HCT116 (cell line): ENCODE data around the gene GUCY2C. TPM values are rescaled to one million over a fixed set of nuclear protein-coding genes. Genes with fewer than 3 reads are reported as not detected.

Experiments used
- ATAC-seq: fragments of 200-7000 bp; cut with Tn5 transposase; 2 replicates; pipeline ENCODE4 v1.9.1; 2020; ENCODE audit warnings: mild to moderate bottlenecking, moderate library complexity
- BruUV-seq: library from RNA; stranded (reverse); fragments of 400-500 nt; replicated peaks from 2 replicates; lab custom pipeline; 2021; lab: Mats Ljungman, UMichigan
- CTCF ChIA-PET: fragments of 300-600 bp; sonication (Branson Sonifier 250); formaldehyde crosslinking; loops from one replicate; lab custom pipeline; 2021; ENCODE audit warnings: antibody characterized with exemption; lab: Charles Lee
- POLR2A ChIA-PET: fragments of 300-600, 350-600 bp; sonication (Branson Sonifier 250); formaldehyde crosslinking; loops from one replicate; lab custom pipeline; 2021; ENCODE audit warnings: antibody characterized with exemption; lab: Charles Lee
- RAD21 ChIA-PET, 2 experiments: fragments of 300-600 bp; sonication (Branson Sonifier 250); formaldehyde crosslinking; loops; one replicate each; lab custom pipeline; 2023; ENCODE audit warnings: low total read pairs in 2 of 2; ENCODE audit not compliant: uncharacterized antibody in 2 of 2, unreplicated experiment in 2 of 2, low non-redundant PET in 1 of 2; lab: Charles Lee
- DNase-seq: peaks from one replicate; pipeline ENCODE4 v3.0.0-alpha.2; 2010; ENCODE audit warnings: low read depth, low spot score
- H2AFZ ChIP-seq: fragments of 200-600 bp; shearing (Covaris generic), sonication (generic); 2 replicates; pipeline ENCODE4 v1.6.1; 2017; ENCODE audit warnings: low read depth, mixed run types, mixed read lengths, antibody characterized with exemption, low read length; ENCODE audit not compliant: poor library complexity, severe bottlenecking
- H3K27ac ChIP-seq: 2 replicates; pipeline ENCODE4 v1.5.1; 2012; ENCODE audit warnings: low read depth, low read length
- H3K27me3 ChIP-seq: fragments of 200-600 bp; sonication (generic); 2 replicates; pipeline ENCODE4 v1.6.1; 2016; ENCODE audit warnings: mixed run types, low read length, mixed read lengths; ENCODE audit not compliant: insufficient read depth
- H3K36me3 ChIP-seq, 2 experiments: fragments of 200-500 bp in 1 of 2; fragments of 200-600 bp in 1 of 2; sonication (Bioruptor generic) in 1 of 2; sonication (generic) in 1 of 2; 2 replicates each; pipeline versions ENCODE4 v1.5.1 to v1.6.1; 2014 to 2016; ENCODE audit warnings: low read length in 2 of 2, inconsistent platforms in 1 of 2, mixed read lengths in 1 of 2, mixed run types in 1 of 2; ENCODE audit not compliant: insufficient read depth in 2 of 2, control insufficient read depth in 1 of 2
- H3K4me1 ChIP-seq, 2 experiments: fragments of 200-600 bp in 1 of 2; sonication (generic) in 1 of 2; 2 replicates each; pipeline versions ENCODE4 v1.5.1 to v1.6.1; 2012 to 2017; ENCODE audit warnings: low read length in 2 of 2, inconsistent platforms in 1 of 2, mild to moderate bottlenecking in 1 of 2, mixed read lengths in 1 of 2, mixed run types in 1 of 2, moderate library complexity in 1 of 2; ENCODE audit not compliant: insufficient read depth in 2 of 2, control insufficient read depth in 1 of 2
- H3K4me2 ChIP-seq: fragments of 200-600 bp; sonication (generic); 2 replicates; pipeline ENCODE4 v1.6.1; 2017; ENCODE audit warnings: mixed run types, low read length, mixed read lengths
- H3K4me3 ChIP-seq, 2 experiments: fragments of 200-600 bp in 1 of 2; sonication (generic) in 1 of 2; replicated peaks in 1 of 2; 2 replicates each; pipeline ENCODE4 v1.5.1; 2011 to 2016; ENCODE audit warnings: low read length in 2 of 2, control low read depth in 1 of 2, low read depth in 1 of 2, mild to moderate bottlenecking in 1 of 2, mixed read lengths in 1 of 2, mixed run types in 1 of 2
- H3K79me2 ChIP-seq: fragments of 200-600 bp; sonication (generic); 2 replicates; pipeline ENCODE4 v1.6.1; 2017; ENCODE audit warnings: mild to moderate bottlenecking, mixed run types, low read length, moderate library complexity, mixed read lengths; ENCODE audit not compliant: insufficient read depth
- H3K9ac ChIP-seq: fragments of 200-600 bp; sonication (generic); 2 replicates; pipeline ENCODE4 v1.6.1; 2016; ENCODE audit warnings: low read length, mixed read lengths
- H3K9me2 ChIP-seq: fragments of 200-600 bp; sonication (generic), shearing (Covaris generic); 2 replicates; pipeline ENCODE4 v1.6.1; 2017; ENCODE audit warnings: mixed run types, mild to moderate bottlenecking, moderate library complexity; ENCODE audit not compliant: insufficient read depth
- H3K9me3 ChIP-seq, 2 experiments: fragments of 200-500 bp in 1 of 2; fragments of 200-600 bp in 1 of 2; sonication (Bioruptor generic) in 1 of 2; sonication (generic) in 1 of 2; 2 replicates each; pipeline ENCODE4 v1.6.1; 2014 to 2017; ENCODE audit warnings: low read length in 2 of 2, mixed read lengths in 2 of 2, inconsistent platforms in 1 of 2, low read depth in 1 of 2, mild to moderate bottlenecking in 1 of 2, mixed run types in 1 of 2, moderate library complexity in 1 of 2; ENCODE audit not compliant: control insufficient read depth in 1 of 2, insufficient read depth in 1 of 2
- H4K20me1 ChIP-seq: fragments of 200-600 bp; sonication (generic), shearing (Covaris generic); 2 replicates; pipeline ENCODE4 v1.6.1; 2017; ENCODE audit warnings: mixed run types, mild to moderate bottlenecking, moderate library complexity; ENCODE audit not compliant: insufficient read depth
- ATF3 ChIP-seq: IDR thresholded peaks from 2 replicates; pipeline ENCODE4 v1.6.1; 2012
- CEBPB ChIP-seq: IDR thresholded peaks from 2 replicates; pipeline ENCODE4 v1.6.1; 2012; ENCODE audit warnings: low read depth
- CTCF ChIP-seq, 3 experiments: fragments of 200-600 bp in 1 of 3; sonication (generic) in 1 of 3; IDR thresholded peaks in 2 of 3; conservative IDR thresholded peaks in 1 of 3; 2 replicates each; pipeline ENCODE4 v1.5.1; 2012 to 2017; ENCODE audit warnings: low read depth in 2 of 3, low read length in 2 of 3, antibody characterized with exemption in 1 of 3, borderline replicate concordance in 1 of 3, control low read depth in 1 of 3, mild to moderate bottlenecking in 1 of 3, mixed read lengths in 1 of 3, mixed run types in 1 of 3, moderate library complexity in 1 of 3; ENCODE audit not compliant: insufficient read depth in 1 of 3
- EZH2phosphoT487 ChIP-seq: fragments of 200-600 bp; IDR thresholded peaks from 2 replicates; pipeline ENCODE4 v1.6.1; 2018; ENCODE audit warnings: antibody characterized with exemption, borderline replicate concordance
- JUND ChIP-seq: IDR thresholded peaks from 2 replicates; pipeline ENCODE4 v1.6.1; 2012
- POLR2A ChIP-seq: IDR thresholded peaks from 2 replicates; pipeline ENCODE4 v1.7.0; 2011; ENCODE audit warnings: borderline replicate concordance; ENCODE audit not compliant: insufficient read depth, insufficient read length; ENCODE audit errors: extremely low read depth
- RAD21 ChIP-seq: IDR thresholded peaks from 2 replicates; pipeline ENCODE4 v1.6.1; 2012; ENCODE audit warnings: low read depth, mild to moderate bottlenecking
- SIN3A ChIP-seq: IDR thresholded peaks from 2 replicates; pipeline ENCODE4 v1.6.1; 2012; ENCODE audit warnings: low read depth
- SP1 ChIP-seq: IDR thresholded peaks from 2 replicates; pipeline ENCODE4 v1.6.1; 2012; ENCODE audit warnings: low read depth
- SRF ChIP-seq: IDR thresholded peaks from 2 replicates; pipeline ENCODE4 v1.6.1; 2012; ENCODE audit warnings: low read depth
- TCF7L2 ChIP-seq: IDR thresholded peaks from 2 replicates; pipeline ENCODE4 v1.7.0; 2011; ENCODE audit warnings: borderline replicate concordance, inconsistent platforms; ENCODE audit not compliant: insufficient read depth, insufficient read length; ENCODE audit errors: extremely low read depth
- ZFX ChIP-seq: fragments of 450-650 bp; IDR thresholded peaks from 2 replicates; pipeline ENCODE4 v1.6.1; 2017
- ZNF274 ChIP-seq: fragments of 200-500 bp; sonication (Bioruptor generic); IDR thresholded peaks from 2 replicates; pipeline ENCODE4 v1.6.1; 2014; ENCODE audit warnings: mild to moderate bottlenecking, low read depth, low read length, inconsistent platforms
- intact Hi-C: fragments of 100-400 bp; cut with micrococcal nuclease; formaldehyde crosslinking; loops from 2 replicates; pipeline ENCODE4 v1.10.0; 2022
- total RNA-seq: library from RNA; stranded (reverse); gene quantifications from one replicate; pipeline ENCODE4 v1.2.1, GENCODE V29; 2021; ENCODE audit not compliant: unreplicated experiment
- TF ChIP-seq, protein P1 (sequence below): IDR thresholded peaks from 2 replicates; pipeline ENCODE4 v1.6.1; 2012

Gene GUCY2C
- total RNA-seq, 1 experiment from 2014 or later, result not detected

GRCh38 chr12:14571779-14572178 lies 124.6 kb downstream of the GUCY2C start:
- POLR2A ChIA-PET, result no interaction called here
- Histone ChIP-seq H3K9ac (no peak overlapping the region), H3K27me3 (no peaks in the 10 kb centered on the region), H3K79me2 (no peaks in the 10 kb centered on the region), H3K4me1 (no peaks in the 10 kb centered on the region), H3K27ac (no peak overlapping the region), H3K9me2 (no peaks in the 10 kb centered on the region), H4K20me1 (no peaks in the 10 kb centered on the region), H2AFZ (no peak overlapping the region), H3K36me3 (no peaks in the 10 kb centered on the region), H3K4me3 (no peak overlapping the region), H3K4me2 (no peak overlapping the region), H3K9me3 (no peaks in the 10 kb centered on the region)
- no peak for DNase-seq
- intact Hi-C loops, result no loop called here
- CTCF ChIA-PET, result interaction anchor here (1.0 kb wide), 1 partner anchor 92 kb away, joined by 4 read pairs; no protein-coding TSS in a partner anchor
- TF ChIP-seq ZFX (no peak), EZH2phosphoT487 (no peak), ATF3 (no peak), JUND (no peak), POLR2A (no peak)
- no TSS peak for BruUV-seq
- no peak for ATAC-seq
- RAD21 ChIA-PET, result no interaction called here

DNA sequence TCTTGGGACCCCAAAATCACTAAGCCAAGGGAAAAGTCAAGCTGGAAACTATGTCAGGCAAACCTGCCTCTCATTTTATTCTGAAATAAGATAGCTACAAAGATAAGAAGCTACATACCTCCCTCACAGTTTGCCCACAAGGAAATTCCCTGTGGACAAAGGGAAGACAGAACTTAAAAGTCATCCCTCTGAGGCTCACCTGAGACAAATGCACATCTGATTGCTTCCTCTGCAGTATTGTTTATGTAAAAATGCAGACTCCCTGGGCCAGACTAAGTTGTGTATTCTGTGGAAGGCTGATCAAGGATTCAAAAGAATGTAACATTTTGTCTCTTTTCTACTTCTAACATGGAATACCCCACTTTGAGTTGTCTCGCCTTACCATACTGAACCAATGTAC lies 126.2 kb downstream of the GUCY2C start:
- POLR2A ChIA-PET, result no interaction called here
- no peak overlapping the region for H3K4me3 ChIP-seq
- intact Hi-C loops, result no loop called here
- H3K9ac ChIP-seq, result no peak overlapping the region
- no peaks in the 10 kb centered on the region for H3K9me3 ChIP-seq
- DNase-seq, result no peak
- no peak overlapping the region for H3K4me2 ChIP-seq
- H3K27me3 ChIP-seq, result no peaks in the 10 kb centered on the region
- no peak overlapping the region for H3K27ac ChIP-seq
- H2AFZ ChIP-seq, result no peak overlapping the region
- BruUV-seq, result no TSS peak
- RAD21 ChIA-PET, result no interaction called here
- no peaks in the 10 kb centered on the region for H3K9me2 ChIP-seq
- no peaks in the 10 kb centered on the region for H3K36me3 ChIP-seq
- no peak for ATAC-seq
- H3K4me1 ChIP-seq, result no peaks in the 10 kb centered on the region
- H4K20me1 ChIP-seq, result no peaks in the 10 kb centered on the region
- TF ChIP-seq CEBPB, result no peak
- TF ChIP-seq, protein P1, sequence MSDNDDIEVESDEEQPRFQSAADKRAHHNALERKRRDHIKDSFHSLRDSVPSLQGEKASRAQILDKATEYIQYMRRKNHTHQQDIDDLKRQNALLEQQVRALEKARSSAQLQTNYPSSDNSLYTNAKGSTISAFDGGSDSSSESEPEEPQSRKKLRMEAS, result no peak
- TF ChIP-seq CTCF (IDR thresholded peaks at IDR 0.05 in 2 of 3, conservative IDR thresholded peaks at IDR 0.05 in 1 of 3; ENCODE audit: borderline replicate concordance in 1 of 3, insufficient read depth in 1 of 3, low read depth in 2 of 3, low read length in 2 of 3), result no peak
- TF ChIP-seq POLR2A, result no peak
- TF ChIP-seq JUND, result no peak
- TF ChIP-seq RAD21, result no peak
- no peak for TF ChIP-seq SIN3A
- TF ChIP-seq ZFX, result no peak
- no peak for TF ChIP-seq SP1
- no peak for TF ChIP-seq SRF
- TF ChIP-seq ATF3, result no peak
- TF ChIP-seq ZNF274, result no peak
- TF ChIP-seq TCF7L2, result no peak
- no peaks in the 10 kb centered on the region for H3K79me2 ChIP-seq
- CTCF ChIA-PET, result no interaction called here
